GM21423 (cell line): ENCODE data around the gene PKD1L1.
A peak's percentile ranks its signal among the peaks of the same experiment; 100 is the strongest.

ENCODE experiments used
- ATAC-seq: cut with Tn5 transposase; IDR thresholded peaks from one replicate; pipeline ENCODE4 v1.9.1; 2021; ENCODE audit warnings: mild to moderate bottlenecking, moderate library complexity; ENCODE audit not compliant: unreplicated experiment

Gene PKD1L1

GRCh38 chr7:47827351-47827756, 120.9 kb downstream of the PKD1L1 start:
- no peak for ATAC-seq

- ATAC-seq, result no peak
Observed at GRCh38 chr7:47826754-47827153, 121.5 kb downstream of the PKD1L1 start.

GRCh38 chr7:47819607-47819920, 128.7 kb downstream of the PKD1L1 start:
- ATAC-seq, result no peak

GRCh38 chr7:47818796-47819606, 129.3 kb downstream of the PKD1L1 start:
- peak; percentile 67 for ATAC-seq

- ATAC-seq, result no peak
Observed at GRCh38 chr7:47817917-47818316, 130.3 kb downstream of the PKD1L1 start.

- ATAC-seq, result no peak
Observed at GRCh38 chr7:47816647-47817046, 131.6 kb downstream of the PKD1L1 start.

- ATAC-seq, result no peak
Observed at GRCh38 chr7:47815867-47816266, 132.4 kb downstream of the PKD1L1 start.

GRCh38 chr7:47814905-47815613, 133.2 kb downstream of the PKD1L1 start:
- no peak for ATAC-seq

- ATAC-seq, result no peak
Observed at GRCh38 chr7:47813620-47814260, 134.5 kb downstream of the PKD1L1 start.

GRCh38 chr7:47812429-47813136, 135.7 kb downstream of the PKD1L1 start:
- ATAC-seq, result no peak

- ATAC-seq, result no peak
Observed at GRCh38 chr7:47811632-47812380, 136.5 kb downstream of the PKD1L1 start.

GRCh38 chr7:47809387-47809786, 138.9 kb downstream of the PKD1L1 start:
- ATAC-seq, result no peak

GRCh38 chr7:47808321-47808720, 139.9 kb downstream of the PKD1L1 start:
- no peak for ATAC-seq

GRCh38 chr7:47807756-47808155, 140.5 kb downstream of the PKD1L1 start:
- no peak for ATAC-seq

- no peak for ATAC-seq
Observed at GRCh38 chr7:47807126-47807525, 141.1 kb downstream of the PKD1L1 start.

- ATAC-seq, result no peak
Observed at GRCh38 chr7:47806701-47807103, 141.6 kb downstream of the PKD1L1 start.

- ATAC-seq, result no peak
Observed at GRCh38 chr7:47804767-47805545, 143.3 kb downstream of the PKD1L1 start.

GRCh38 chr7:47803846-47804245, 144.4 kb downstream of the PKD1L1 start:
- no peak for ATAC-seq

- ATAC-seq, result no peak
Observed at GRCh38 chr7:47803025-47803424, 145.2 kb downstream of the PKD1L1 start.

GRCh38 chr7:47801423-47801822, 146.8 kb downstream of the PKD1L1 start:
- ATAC-seq, result no peak
